ENCODE measurements around the gene PLA2G4E. TPM values are rescaled to one million over a fixed set of nuclear protein-coding genes. Genes with fewer than 3 reads are reported as not detected.

Gene PLA2G4E
- total RNA-seq, 1 experiment from 2014 or later: not detected

DNA sequence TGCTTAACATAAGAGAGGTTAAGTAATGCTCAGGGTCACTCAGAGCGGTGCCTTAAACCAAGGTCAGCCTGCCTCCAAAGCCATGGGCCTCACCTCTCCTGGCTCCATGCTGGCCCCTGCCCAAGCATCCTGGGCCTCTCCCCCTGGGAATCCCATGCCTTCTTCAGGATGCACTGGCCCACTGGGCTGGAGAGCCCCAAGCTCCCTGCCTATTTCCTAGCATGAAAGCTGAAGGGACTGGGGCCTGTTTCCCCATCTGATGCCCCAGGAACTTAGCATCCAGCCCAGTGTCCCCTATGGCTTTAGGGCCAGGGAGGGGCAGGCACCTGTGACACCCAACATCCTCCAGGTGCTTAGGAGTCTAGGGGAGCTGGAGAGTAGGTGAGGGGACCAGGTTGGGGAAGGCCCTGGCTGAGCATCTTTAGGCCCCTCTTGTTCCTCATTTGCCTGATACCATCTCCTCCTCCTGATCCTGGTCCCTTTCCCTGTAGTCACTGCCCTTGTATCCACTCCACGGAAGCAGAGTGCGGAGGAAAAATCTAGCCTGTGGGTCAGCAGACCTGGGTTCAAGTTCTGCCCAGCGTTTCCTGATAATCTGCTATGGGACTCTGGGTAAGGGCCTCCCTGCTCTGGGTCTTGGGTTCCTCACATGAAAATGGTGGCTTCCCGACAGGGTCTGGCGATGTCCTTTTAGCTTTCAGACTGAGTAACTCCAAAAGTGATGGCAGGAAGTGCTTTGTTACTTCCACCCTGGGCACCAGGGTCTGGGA lies 77.1 kb downstream of the PLA2G4E start:
- no peak for DNase-seq (ENCODE audit: extremely low read depth, low read depth)

DNA sequence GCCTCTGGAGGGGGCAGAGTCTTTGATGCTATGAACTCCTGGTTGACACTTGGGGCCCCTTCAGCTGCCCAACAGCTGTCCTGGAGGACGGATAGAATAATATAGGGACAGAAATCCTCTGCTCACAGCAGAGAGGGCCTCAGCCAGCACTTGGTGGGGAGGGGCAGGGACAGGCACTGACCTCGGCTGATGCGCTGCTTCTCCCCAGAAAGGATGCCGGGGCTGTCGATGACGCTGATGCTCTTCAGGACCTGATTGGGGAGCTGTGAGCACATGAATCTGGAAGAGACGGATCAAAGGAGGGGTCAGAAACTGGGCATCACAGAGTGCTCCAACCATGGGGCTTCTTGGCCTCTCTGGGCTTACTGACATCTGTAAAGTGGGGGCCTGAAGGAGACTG lies 78.0 kb downstream of the PLA2G4E start:
- no peak for DNase-seq (ENCODE audit: extremely low read depth, low read depth)

DNA sequence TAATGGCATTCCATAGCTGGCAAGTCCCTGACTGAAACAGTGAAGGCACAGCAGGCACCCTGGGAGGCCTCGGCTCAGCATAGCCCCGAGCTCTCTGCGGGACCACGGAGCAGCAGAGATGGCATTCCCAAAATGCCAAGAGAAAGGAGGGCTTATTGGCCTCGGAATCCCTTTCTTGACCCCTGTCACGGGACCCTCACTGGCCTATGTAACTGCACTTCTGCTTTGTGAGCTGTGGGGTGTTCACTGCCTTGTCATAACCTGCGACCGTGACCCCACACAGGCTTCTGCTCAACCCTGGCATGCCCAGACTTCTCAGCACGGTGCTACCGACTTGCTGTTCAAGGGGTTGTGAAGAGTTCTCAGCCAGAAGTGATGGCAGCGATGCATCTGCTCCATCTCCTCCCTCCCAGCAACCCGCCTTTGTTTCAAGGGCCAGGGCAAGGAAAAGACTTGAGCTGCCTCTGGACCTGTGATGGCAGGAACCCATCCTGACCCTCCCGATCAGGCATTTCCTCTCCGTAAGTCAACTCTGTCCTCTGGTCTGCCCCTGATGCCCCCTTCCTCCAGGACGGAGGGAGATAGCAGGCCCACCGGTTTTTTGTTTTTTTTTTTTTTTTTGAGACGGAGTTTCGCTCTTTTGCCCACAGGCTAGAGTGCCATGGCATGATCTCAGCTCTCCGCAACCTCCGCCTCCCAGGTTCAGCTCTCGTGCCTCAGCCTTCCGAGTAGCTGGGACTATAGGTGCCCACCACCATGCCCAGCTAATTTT lies 79.0 kb downstream of the PLA2G4E start:
- no peak for DNase-seq (ENCODE audit: extremely low read depth, low read depth)

DNA sequence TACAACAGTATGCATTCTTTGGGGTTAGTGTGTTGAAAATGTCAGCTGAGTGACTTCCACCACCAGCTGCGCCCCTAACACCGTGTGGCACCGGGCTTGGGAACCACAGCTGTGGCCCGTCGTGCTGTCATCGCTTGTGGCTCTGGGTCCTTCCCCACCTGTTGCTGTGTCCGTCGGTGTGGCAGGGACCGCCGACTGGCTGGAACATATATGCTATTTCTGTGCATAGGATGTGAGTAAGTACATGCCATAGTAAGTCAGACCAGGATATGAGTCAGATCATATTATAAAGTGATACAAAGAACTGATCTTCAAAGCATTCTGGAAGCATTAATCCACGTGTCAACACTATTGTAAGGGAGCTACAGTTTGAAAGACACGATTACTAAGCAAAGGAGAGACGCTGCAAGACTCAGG lies 80.4 kb downstream of the PLA2G4E start:
- no peak for DNase-seq (ENCODE audit: extremely low read depth, low read depth)

DNA sequence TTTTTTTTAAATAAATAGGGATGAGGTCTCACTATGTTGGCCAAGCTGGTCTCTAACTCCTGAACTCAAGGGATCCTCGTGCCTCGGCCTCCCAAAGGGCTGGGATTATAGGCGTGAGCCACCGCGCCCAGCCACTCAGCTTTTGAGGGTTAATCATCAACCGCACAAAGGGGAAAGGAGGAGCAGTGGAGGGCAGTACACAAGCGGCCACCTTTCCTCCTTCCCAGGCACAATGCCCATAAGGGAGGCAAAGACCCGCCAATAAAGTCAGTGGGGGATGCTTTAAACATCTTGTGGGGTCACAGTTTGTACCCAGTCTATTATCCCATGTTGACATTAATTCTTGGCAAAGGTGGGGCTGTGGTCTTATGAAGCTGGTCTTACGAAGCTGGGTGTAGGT lies 80.9 kb downstream of the PLA2G4E start:
- DNase-seq (ENCODE audit: extremely low read depth, low read depth): no peak

DNA sequence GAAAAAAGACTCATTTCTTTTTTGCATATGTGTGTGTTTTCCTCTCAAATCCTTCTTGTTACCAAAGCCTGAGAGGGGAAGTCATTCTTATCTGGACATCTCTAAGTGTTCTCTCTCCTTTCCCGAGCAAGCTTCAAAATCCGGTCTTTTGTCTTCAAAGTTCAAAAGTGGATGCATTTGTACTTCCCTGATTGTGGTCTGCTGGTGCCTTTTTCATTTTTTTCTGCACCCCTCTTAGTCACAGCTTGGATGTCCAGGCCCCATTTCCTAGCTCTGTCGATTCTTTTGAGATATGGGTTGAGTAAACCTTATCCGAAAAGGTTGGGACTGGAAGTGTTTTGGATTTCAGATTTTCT lies 83.3 kb downstream of the PLA2G4E start:
- no peak for DNase-seq (ENCODE audit: extremely low read depth, low read depth)

DNA sequence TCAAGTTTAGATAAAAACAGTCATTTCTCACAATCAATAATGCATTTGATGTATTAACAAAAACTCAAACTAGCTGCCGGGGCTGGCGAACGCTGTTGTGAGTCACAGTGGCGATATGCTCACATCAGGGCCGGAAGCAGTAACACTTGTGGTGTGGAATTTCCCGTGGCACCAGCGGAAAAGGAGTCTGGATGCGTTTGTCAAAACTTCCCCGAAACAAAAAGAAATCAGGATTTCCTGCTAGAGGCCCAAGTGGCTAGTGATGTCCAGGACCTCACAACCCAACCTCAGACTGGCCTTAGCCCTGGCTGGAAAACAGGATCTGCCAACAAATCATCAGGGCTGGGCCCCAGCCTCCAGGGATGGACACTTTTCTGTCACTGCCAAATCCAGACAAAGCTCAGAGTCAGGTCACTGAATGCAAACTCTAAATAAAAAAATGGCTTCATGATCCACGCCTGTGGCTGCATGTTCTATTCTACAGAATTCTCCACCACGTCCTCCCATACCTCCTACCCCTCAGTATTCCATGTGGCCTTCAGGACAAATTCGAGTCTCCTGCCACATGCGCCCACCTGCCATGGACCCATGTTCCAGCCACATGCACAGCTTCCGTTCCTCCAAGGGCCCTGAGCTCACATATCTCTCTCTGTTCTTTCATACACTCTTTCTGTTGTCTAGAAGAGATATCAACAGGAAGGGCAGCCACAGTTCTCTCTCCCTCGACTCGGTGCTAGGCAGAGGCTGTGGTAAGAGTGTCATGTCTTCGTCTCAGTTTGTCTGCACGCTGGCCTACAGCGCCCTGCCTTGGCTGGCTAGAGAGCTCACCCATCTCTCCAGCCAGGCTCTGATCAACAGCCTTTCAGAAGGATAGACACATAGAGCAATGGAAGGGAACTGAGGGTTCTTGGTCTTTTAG lies 83.9 kb downstream of the PLA2G4E start:
- no peak for DNase-seq (ENCODE audit: extremely low read depth, low read depth)

DNA sequence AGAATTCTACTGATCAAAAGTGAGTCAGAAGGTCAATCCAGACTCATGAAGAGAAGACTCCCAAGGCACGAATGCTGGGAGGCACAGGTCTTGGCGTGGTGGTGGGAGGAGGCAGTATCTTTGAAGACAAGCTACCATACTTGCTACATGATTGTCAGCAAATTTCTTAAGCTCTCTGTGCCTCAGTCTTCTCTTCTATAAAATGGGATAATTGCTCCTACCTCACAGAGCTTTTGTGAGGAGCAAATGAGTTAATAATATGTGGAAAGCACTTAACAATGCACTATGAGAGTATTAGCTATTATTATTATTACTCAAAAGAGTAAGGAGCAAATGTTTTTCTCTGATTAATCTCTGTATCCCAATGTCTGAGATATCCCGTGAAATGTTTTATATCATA lies 84.7 kb downstream of the PLA2G4E start:
- no peak for DNase-seq (ENCODE audit: extremely low read depth, low read depth)

DNA sequence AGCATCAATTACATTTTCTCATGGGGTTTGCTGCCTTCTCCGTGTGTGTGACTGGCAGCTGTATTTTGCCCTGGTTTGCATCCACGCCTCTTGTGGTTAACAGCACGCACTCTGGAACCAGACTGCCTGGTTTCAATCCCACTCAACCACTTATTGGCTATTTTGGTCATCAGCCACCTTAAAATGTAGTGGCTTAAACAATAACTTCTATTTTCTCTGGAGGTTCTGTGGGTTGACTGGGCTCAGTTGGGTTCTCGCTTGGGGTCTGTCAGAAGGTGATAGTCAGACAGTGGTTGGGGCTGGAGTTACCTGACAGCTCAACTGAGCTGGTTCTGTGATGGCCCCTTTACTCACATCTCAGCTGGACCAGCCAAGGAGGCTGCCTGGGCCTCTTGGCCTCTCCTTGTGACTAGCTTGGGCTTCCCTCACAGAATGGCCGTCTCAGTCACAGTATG lies 85.2 kb downstream of the PLA2G4E start:
- DNase-seq (ENCODE audit: extremely low read depth, low read depth): no peak

DNA sequence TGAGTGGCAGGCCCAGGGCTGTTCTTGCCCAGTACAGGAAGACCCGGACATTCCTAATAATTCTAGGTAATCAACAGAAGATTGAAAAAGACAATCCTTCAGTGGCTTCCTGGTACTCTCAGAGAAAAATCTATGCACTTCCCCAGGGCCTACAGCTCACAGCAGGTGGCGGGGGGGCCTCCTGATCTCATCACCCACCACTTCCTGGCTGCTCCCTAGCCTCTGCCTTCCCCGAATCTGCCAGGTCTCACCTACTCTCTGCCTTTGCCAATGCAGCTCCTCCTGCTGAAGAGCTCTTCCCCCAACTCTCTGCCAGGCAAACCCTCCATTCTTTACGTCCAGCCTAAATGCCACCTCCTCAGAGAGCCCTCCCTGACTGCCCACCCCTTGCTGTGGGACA lies 86.0 kb downstream of the PLA2G4E start:
- DNase-seq (ENCODE audit: extremely low read depth, low read depth): no peak

DNA sequence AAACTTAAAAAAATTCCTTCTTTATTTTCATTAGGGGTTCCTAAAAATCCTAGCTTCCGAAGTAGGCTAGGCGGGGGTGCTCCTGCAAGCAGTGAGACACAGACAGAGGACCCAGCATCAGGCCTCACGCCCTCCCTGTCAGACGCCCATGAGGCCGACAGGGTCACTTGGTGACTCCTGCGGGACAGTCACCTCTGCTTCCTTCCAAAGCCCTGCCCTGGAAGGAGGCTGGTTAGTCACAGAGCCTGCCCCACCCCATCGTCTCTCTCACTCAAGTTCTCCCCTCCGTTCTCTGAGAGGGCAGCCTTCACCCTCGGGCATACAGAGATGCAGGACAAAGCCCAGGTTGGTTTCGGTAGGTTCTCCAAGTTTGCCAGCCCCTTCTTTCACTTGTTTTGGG lies 87.1 kb downstream of the PLA2G4E start:
- no peak for DNase-seq (ENCODE audit: extremely low read depth, low read depth)

DNA sequence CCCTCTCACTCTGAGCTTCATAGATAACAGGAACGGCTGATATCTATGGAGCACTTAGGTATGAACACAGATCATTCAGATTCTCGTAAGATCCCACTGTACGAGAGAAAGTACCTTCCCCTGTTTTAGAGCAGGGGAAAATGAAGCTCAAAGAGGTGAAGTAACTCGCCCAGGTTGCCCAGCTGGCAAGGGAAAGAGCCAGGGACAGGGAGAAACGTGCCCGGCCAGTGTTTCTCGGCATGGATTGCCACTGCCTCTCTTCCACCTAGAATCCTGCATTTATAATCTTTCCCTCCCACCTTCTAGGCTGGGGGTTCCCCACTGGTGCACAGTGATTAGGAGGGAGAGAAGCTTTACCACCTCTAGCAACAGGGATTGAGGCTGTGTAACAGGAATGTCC lies 87.5 kb downstream of the PLA2G4E start:
- no peak for DNase-seq (ENCODE audit: extremely low read depth, low read depth)

DNA sequence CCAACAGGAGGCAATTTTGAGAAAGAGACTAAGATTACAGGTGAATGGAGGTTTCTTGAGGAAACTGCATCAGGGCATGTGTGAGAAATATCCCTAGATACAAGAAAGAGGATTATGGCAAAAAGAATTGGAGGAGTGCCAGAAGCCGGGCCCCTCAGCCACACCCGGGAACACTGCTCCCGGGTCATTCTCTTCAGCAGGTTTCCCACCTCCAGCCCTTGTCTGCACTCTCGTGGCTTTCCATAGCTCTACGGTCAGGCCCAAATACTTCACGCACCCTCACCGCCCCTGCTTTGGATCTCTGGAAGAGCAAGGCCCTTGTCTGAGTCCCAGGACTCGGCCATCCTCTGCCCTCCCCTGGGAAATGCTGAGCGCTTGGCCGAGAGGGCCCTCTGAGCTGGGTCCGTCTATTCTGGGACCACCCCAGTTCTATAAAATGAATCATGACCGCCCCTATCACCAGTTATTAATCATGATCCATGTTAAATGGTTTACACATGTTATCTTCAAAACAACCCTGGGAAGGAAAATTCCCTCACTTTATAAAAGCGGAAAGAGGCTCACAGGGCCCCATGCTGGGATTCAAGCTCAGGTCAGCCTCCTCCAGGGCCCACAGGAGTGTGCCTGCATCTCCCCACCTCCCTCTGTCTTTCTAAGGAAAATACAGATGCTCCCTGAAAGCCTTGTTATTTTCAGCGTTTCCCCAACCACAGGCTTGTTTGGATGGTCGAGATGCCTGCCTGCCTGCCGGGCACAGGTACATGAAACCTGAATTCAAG lies 88.1 kb downstream of the PLA2G4E start:
- no peak for DNase-seq (ENCODE audit: extremely low read depth, low read depth)

DNA sequence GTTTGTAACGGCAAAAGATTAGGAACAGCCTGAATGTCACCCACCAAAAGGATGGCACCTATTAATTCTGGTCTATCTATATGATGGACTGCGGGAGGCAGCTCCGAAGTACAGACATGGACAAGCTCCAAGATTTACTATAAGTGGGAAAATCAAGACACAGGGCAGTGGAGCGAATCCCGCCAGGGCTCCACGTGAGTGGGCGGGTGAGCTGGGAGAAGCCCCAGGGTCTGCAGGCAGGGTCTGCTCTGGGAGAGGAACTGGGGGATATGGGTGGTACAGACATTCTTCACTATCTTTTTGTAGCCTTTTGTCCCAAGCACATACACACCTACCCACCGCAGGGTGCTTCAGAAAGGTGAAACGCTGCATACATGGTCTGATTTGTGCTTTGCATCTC lies 88.7 kb downstream of the PLA2G4E start:
- no peak for DNase-seq (ENCODE audit: extremely low read depth, low read depth)

Other genes with a start within 250 kb of the PLA2G4E start
- gene MAPKBP1, start 246.6 kb downstream of the PLA2G4E start, total RNA-seq (2014; rRNA removed; shearing (Covaris generic)): 8.2 and 9.0 TPM in 2 replicates
- gene JMJD7, start 192.9 kb downstream of the PLA2G4E start, total RNA-seq (2014; rRNA removed; shearing (Covaris generic)): 3.1 TPM in 2 replicates
- gene PLA2G4B, start 182.2 kb downstream of the PLA2G4E start, total RNA-seq (2014; rRNA removed; shearing (Covaris generic)): 1.7 and 4.0 TPM in 2 replicates
- gene SPTBN5, start 127.0 kb downstream of the PLA2G4E start, total RNA-seq (2014; rRNA removed; shearing (Covaris generic)): 0.06 and 0.10 TPM in 2 replicates
- gene EHD4, start 48.5 kb downstream of the PLA2G4E start, total RNA-seq (2014; rRNA removed; shearing (Covaris generic)): 6.7 and 7.4 TPM in 2 replicates
- gene PLA2G4D, start 73.5 kb upstream of the PLA2G4E start, total RNA-seq (2014; rRNA removed; shearing (Covaris generic)): not detected in 2 replicates
- gene PLA2G4F, start 135.6 kb upstream of the PLA2G4E start, total RNA-seq (2014; rRNA removed; shearing (Covaris generic)): not detected in 2 replicates
- gene VPS39, start 187.3 kb upstream of the PLA2G4E start, total RNA-seq (2014; rRNA removed; shearing (Covaris generic)): 18.8 and 27.0 TPM in 2 replicates

Data from NCI-H460 (cell line).